Measurements from ENCODE around the gene PERM1. TPM values are rescaled to one million over a fixed set of nuclear protein-coding genes. Genes with fewer than 3 reads are reported as not detected.
A peak's percentile ranks its signal among the peaks of the same experiment; 100 is the strongest.

PERM1 gene
- total RNA-seq, 6 donors from 2014 or later, result 0.15 to 1.0 (median 0.36) TPM; not detected in 2

DNA sequence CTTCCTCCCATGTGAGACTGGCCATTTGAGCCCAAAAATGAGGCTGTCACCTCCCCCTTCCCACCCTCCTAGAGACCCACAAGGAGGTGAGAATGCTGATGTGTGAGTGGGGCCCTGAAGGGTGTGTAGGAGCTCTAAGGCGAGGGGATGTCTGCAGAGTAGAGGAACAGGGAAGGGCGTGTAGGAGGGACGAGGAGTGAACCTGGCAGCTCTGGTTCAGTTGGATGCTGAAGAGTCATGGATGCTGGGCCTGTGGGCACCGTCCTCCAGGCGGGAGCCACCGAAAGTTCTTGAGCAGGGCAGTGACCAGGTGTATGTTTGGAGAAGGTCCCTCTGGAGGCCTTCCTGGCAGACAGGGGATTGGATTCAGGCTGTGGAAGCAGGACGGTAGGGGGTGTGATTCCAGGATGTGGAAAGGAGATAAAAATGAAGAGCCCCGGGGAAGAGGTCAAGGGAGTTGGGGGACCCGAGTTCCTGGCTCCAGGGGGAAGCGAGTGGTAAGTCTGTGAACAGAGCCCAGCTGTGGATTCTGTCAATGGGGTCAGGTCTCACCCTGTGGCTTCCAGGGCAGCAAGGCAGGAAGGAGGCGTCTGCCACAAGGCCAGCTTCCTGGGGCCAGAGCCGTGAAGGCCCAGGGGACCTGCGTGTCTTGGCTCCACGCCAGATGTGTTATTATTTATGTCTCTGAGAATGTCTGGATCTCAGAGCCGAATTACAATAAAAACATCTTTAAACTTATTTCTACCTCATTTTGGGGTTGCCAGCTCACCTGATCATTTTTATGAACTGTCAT, 50.3 kb downstream of the PERM1 start:
- no peak overlapping the region for H3K27ac ChIP-seq
- peaks cover 3 to 25% (median 16%) of the 10 kb centered on the region in 4 donors for H3K27me3 ChIP-seq
- no peaks in the 10 kb centered on the region for H3K36me3 ChIP-seq
- H3K9me3 ChIP-seq, result no peaks in the 10 kb centered on the region
- no peak overlapping the region for H3K4me3 ChIP-seq
- 55 to 56% methylated on average over 15 of the region's 15 CpGs for WGBS, 2 donors
- TF ChIP-seq EP300 (IDR thresholded peaks at IDR 0.05), result no peak
- TF ChIP-seq CTCF (IDR thresholded peaks at IDR 0.05), result no peak
- TF ChIP-seq POLR2A (IDR thresholded peaks at IDR 0.05), result no peak
- TF ChIP-seq POLR2AphosphoS5 (IDR thresholded peaks at IDR 0.05), result no peak
- peaks cover 4 to 21% (median 16%) of the 10 kb centered on the region in 4 donors for H3K4me1 ChIP-seq
- DNase-seq, result peak in 1 of 2 donors; percentile 1
- no peak for ATAC-seq (ENCODE audit: low FRiP score in 2 of 2)

DNA sequence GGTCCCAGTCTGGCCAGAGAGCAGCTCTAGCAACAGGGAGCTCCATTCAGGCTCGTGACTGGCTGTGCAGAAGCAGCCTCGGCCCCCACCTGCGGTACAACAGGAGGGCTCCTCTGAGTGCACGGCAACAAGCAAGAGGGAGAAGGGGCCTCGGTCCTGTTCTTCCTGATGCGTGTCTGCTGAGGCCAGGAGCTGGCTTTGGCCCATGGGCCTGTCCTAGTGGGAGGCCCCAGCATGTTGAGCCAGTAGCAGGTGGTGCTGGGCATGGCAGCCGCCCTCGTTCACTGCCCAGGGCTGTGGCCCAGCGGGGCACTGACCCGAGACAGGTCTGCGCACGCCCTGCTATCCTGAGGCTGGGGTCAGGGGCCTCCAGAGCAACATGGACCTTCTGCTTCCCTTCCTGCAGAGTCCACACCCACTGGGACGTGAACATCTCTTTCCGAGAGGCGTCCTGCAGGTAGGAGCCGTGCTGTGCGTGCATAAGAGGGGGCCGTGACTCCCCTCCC, 51.2 kb downstream of the PERM1 start:
- peaks cover 5 to 18% (median 14%) of the 10 kb centered on the region in 4 donors for H3K4me1 ChIP-seq
- H3K9me3 ChIP-seq, result no peaks in the 10 kb centered on the region
- H3K27ac ChIP-seq, result no peak overlapping the region
- H3K36me3 ChIP-seq, result no peaks in the 10 kb centered on the region
- H3K4me3 ChIP-seq, result no peak overlapping the region
- peaks cover 2 to 23% (median 16%) of the 10 kb centered on the region in 4 donors for H3K27me3 ChIP-seq
- ATAC-seq (ENCODE audit: low FRiP score in 2 of 2) (no peak), DNase-seq (peak in 1 of 2 donors; percentile 69)
- TF ChIP-seq POLR2A (IDR thresholded peaks at IDR 0.05), result no peak
- TF ChIP-seq CTCF (IDR thresholded peaks at IDR 0.05), result no peak
- TF ChIP-seq EP300 (IDR thresholded peaks at IDR 0.05), result no peak
- no peak for TF ChIP-seq POLR2AphosphoS5 (IDR thresholded peaks at IDR 0.05)
- WGBS, 2 donors, result 76% methylated on average over 17 of the region's 18 CpGs; no CpG with 5 or more reads in 1 of the 2 donors

- peak in 1 of 2 donors; percentile 72 for DNase-seq
- H3K36me3 ChIP-seq, result no peaks in the 10 kb centered on the region
- no peak for TF ChIP-seq CTCF (IDR thresholded peaks at IDR 0.05)
- no peak for TF ChIP-seq POLR2A (IDR thresholded peaks at IDR 0.05)
- no peak for TF ChIP-seq POLR2AphosphoS5 (IDR thresholded peaks at IDR 0.05)
- TF ChIP-seq EP300 (IDR thresholded peaks at IDR 0.05), result no peak
- 81 to 87% methylated on average over 23 to 40 of the region's 40 CpGs for WGBS, 2 donors
- no peak overlapping the region for H3K4me3 ChIP-seq
- H3K9me3 ChIP-seq, result no peaks in the 10 kb centered on the region
- ATAC-seq (ENCODE audit: low FRiP score in 2 of 2), result no peak
- H3K27ac ChIP-seq, result no peak overlapping the region
- H3K4me1 ChIP-seq, result peaks cover 9 to 16% (median 14%) of the 10 kb centered on the region in 4 donors
- H3K27me3 ChIP-seq, result peaks cover 2 to 23% (median 15%) of the 10 kb centered on the region in 4 donors
Measured at GRCh38 chr1:929712-930632, 51.9 kb downstream of the PERM1 start.

GRCh38 chr1:928825-929661, 52.9 kb downstream of the PERM1 start:
- no peak overlapping the region for H3K27ac ChIP-seq
- peak in 1 of 2 donors; percentile 77 for DNase-seq
- TF ChIP-seq CTCF (IDR thresholded peaks at IDR 0.05), result no peak
- TF ChIP-seq POLR2A (IDR thresholded peaks at IDR 0.05), result no peak
- no peak for TF ChIP-seq EP300 (IDR thresholded peaks at IDR 0.05)
- TF ChIP-seq POLR2AphosphoS5 (IDR thresholded peaks at IDR 0.05), result no peak
- no peaks in the 10 kb centered on the region for H3K9me3 ChIP-seq
- H3K4me1 ChIP-seq, result peaks cover 19 to 24% (median 22%) of the 10 kb centered on the region in 4 donors
- H3K36me3 ChIP-seq, result no peaks in the 10 kb centered on the region
- 77 to 81% methylated on average over 38 to 40 of the region's 40 CpGs for WGBS, 2 donors
- no peak for ATAC-seq (ENCODE audit: low FRiP score in 2 of 2)
- peaks cover 2 to 30% (median 21%) of the 10 kb centered on the region in 4 donors for H3K27me3 ChIP-seq
- no peak overlapping the region for H3K4me3 ChIP-seq

Measured in upper lobe of left lung (tissue), 6 donors.